Liver (tissue), 9 donors: ENCODE data around the gene HHLA2. TPM values are rescaled to one million over a fixed set of nuclear protein-coding genes. Genes with fewer than 3 reads are reported as not detected.

Source experiments
- DNase-seq: peaks from one replicate; pipeline ENCODE4 v3.0.0-alpha.2; 2017; ENCODE audit warnings: low spot score
- H3K27ac ChIP-seq, 2 donors: one replicate each; pipeline ENCODE4 v1.7.0; 2013; ENCODE audit warnings: inconsistent platforms in 2 of 2, low read length in 2 of 2, control low read depth in 1 of 2, low read depth in 1 of 2, mild to moderate bottlenecking in 1 of 2
- H3K27me3 ChIP-seq, 4 donors: one replicate each; pipeline versions ENCODE4 v1.6.1 to v1.7.0; 2013; ENCODE audit warnings: low read length in 3 of 4, inconsistent platforms in 1 of 4, mild to moderate bottlenecking in 1 of 4, moderate library complexity in 1 of 4; ENCODE audit not compliant: control insufficient read depth in 4 of 4, insufficient read depth in 4 of 4
- H3K36me3 ChIP-seq, 4 donors: one replicate each; pipeline versions ENCODE4 v1.6.1 to v1.7.0; 2013; ENCODE audit warnings: low read length in 3 of 4, mild to moderate bottlenecking in 3 of 4, low read depth in 1 of 4, moderate library complexity in 1 of 4; ENCODE audit not compliant: control insufficient read depth in 4 of 4, insufficient read depth in 3 of 4
- H3K4me1 ChIP-seq, 4 donors: one replicate each; pipeline versions ENCODE4 v1.6.1 to v1.7.0; 2013; ENCODE audit warnings: low read length in 3 of 4, mild to moderate bottlenecking in 3 of 4, moderate library complexity in 1 of 4; ENCODE audit not compliant: control insufficient read depth in 4 of 4, insufficient read depth in 4 of 4
- H3K4me3 ChIP-seq, 3 donors: one replicate each; pipeline versions ENCODE4 v1.6.1 to v1.7.0; 2013; ENCODE audit warnings: low read length in 3 of 3, control low read depth in 1 of 3, low read depth in 1 of 3, mild to moderate bottlenecking in 1 of 3
- H3K9ac ChIP-seq, 2 donors: one replicate each; pipeline ENCODE4 v1.7.0; 2013; ENCODE audit warnings: low read length in 2 of 2, mild to moderate bottlenecking in 2 of 2, moderate library complexity in 2 of 2, control low read depth in 1 of 2, low read depth in 1 of 2
- H3K9me3 ChIP-seq, 4 donors: one replicate each; pipeline versions ENCODE4 v1.6.1 to v1.7.0; 2013; ENCODE audit warnings: low read length in 3 of 4; ENCODE audit not compliant: control insufficient read depth in 4 of 4
- CTCF ChIP-seq: fragments of 150-350 bp; IDR thresholded peaks from 2 replicates; pipeline ENCODE4 v1.5.1; 2017; ENCODE audit warnings: improper control_type of control experiment, low read depth, low read length; ENCODE audit not compliant: missing input control
- EGR1 ChIP-seq, 2 donors: IDR thresholded peaks; 2 replicates each; pipeline ENCODE4 v1.6.1; 2016 to 2018; ENCODE audit warnings: antibody characterized with exemption in 2 of 2, low read depth in 2 of 2
- FOXA1 ChIP-seq: IDR thresholded peaks from 2 replicates; pipeline ENCODE4 v1.6.1; 2016; ENCODE audit warnings: antibody characterized with exemption
- FOXA2 ChIP-seq: IDR thresholded peaks from 2 replicates; pipeline ENCODE4 v1.6.1; 2016; ENCODE audit warnings: antibody characterized with exemption
- GABPA ChIP-seq, 2 donors: IDR thresholded peaks in 1 of 2; conservative IDR thresholded peaks in 1 of 2; 2 replicates each; pipeline ENCODE4 v1.6.1; 2016; ENCODE audit warnings: antibody characterized with exemption in 2 of 2, mild to moderate bottlenecking in 1 of 2, moderate library complexity in 1 of 2
- HNF4A ChIP-seq, 2 donors: conservative IDR thresholded peaks; 2 replicates each; pipeline ENCODE4 v1.6.1; 2016; ENCODE audit warnings: antibody characterized with exemption in 2 of 2, mild to moderate bottlenecking in 2 of 2
- HNF4G ChIP-seq: IDR thresholded peaks from 2 replicates; pipeline ENCODE4 v1.6.1; 2016; ENCODE audit warnings: antibody characterized with exemption
- JUND ChIP-seq, 2 donors: IDR thresholded peaks; 2 replicates each; pipeline ENCODE4 v1.6.1; 2016; ENCODE audit warnings: antibody characterized with exemption in 2 of 2
- NR2F2 ChIP-seq: IDR thresholded peaks from 2 replicates; pipeline ENCODE4 v1.6.1; 2016; ENCODE audit warnings: antibody characterized with exemption
- RAD21 ChIP-seq, 2 donors: IDR thresholded peaks; 2 replicates each; pipeline ENCODE4 v1.6.1; 2016; ENCODE audit warnings: antibody characterized with exemption in 2 of 2, mild to moderate bottlenecking in 2 of 2
- RXRA ChIP-seq, 2 donors: IDR thresholded peaks; 2 replicates each; pipeline ENCODE4 v1.6.1; 2017 to 2018; ENCODE audit warnings: antibody characterized with exemption in 2 of 2, mild to moderate bottlenecking in 1 of 2
- SP1 ChIP-seq: IDR thresholded peaks from 2 replicates; pipeline ENCODE4 v1.6.1; 2018; ENCODE audit warnings: antibody characterized with exemption, mild to moderate bottlenecking
- TAF1 ChIP-seq: conservative IDR thresholded peaks from 2 replicates; pipeline ENCODE4 v1.6.1; 2016; ENCODE audit warnings: antibody characterized with exemption, mild to moderate bottlenecking
- YY1 ChIP-seq: IDR thresholded peaks from 2 replicates; pipeline ENCODE4 v1.6.1; 2016; ENCODE audit warnings: antibody characterized with exemption, mild to moderate bottlenecking
- WGBS: extraction: QIAGEN DNeasy Blood & Tissue Kit; methylation state at CpG from one replicate; pipeline ENCODE4 v1.1.7; 2013; 5-methylcytosine and 5-hydroxymethylcytosine counted together
- polyA plus RNA-seq, 2 donors: library from polyadenylated mRNA; stranded (reverse) in 1 of 2; unstranded in 1 of 2; fragments of 200-250 nt in 1 of 2; fragments of >200 nt in 1 of 2; fragmentation: Nextera tagmentation in 1 of 2; extraction: Ambion mirVana in 1 of 2; gene quantifications; one replicate each; pipeline versions ENCODE4 v1.2.1 to v1.2.3, GENCODE V29; 2013 to 2015
- total RNA-seq, 2 donors: library from RNA; depleted of rRNA; stranded (reverse); fragments of >200 nt; gene quantifications; one replicate each; pipeline ENCODE4 v1.2.3, GENCODE V29; 2014
- TF ChIP-seq, protein P1 (sequence below): IDR thresholded peaks from 2 replicates; pipeline ENCODE4 v1.6.1; 2016; ENCODE audit warnings: antibody characterized with exemption
- TF ChIP-seq, protein P2 (sequence below): IDR thresholded peaks from 2 replicates; pipeline ENCODE4 v1.6.1; 2016; ENCODE audit warnings: antibody characterized with exemption, mild to moderate bottlenecking
- TF ChIP-seq, protein P3 (sequence below): IDR thresholded peaks from 2 replicates; pipeline ENCODE4 v1.6.1; 2016; ENCODE audit warnings: antibody characterized with exemption
- TF ChIP-seq, protein P4 (sequence below): IDR thresholded peaks from 2 replicates; pipeline ENCODE4 v1.6.1; 2016; ENCODE audit warnings: antibody characterized with exemption
- donor health status: healthy.
- donor health status: healthy.
- donor health status: healthy.
- donor health status: healthy.
- donor health status: healthy.

Gene HHLA2
- total and polyA plus RNA-seq, 4 donors = 0.07 to 0.14 TPM; not detected in 2

DNA sequence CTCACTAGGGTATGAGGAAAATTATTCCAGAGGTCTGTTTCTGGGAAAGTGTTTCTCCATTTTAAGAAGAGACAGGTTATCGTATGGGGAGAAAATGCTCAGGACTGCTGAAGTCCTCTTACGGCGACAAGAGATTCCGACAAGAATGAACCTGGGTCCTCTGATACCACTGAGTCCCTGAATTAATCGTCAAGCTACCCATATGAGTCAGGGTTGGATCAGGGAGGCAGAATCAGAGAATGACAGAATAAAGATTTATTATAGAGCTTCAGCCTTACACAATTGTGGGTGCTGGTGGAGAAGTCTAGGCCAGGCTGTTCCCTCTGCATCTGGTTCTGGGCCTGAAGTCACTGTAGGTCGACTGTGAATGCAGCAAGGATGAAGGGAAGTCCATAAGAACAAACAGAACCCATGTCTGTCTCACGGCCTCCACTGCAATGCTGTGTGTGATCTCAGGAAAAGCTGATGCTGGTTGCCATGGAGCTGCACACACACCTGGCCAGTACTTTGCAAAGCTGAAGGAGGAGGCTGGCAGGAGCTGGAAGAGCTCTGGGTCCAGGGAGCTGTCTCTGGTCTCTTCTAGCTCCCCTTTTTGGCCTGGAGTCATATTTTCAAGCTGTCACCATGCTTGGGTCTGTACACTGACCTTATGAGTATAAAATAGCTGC, 83.9 kb downstream of the HHLA2 start:
- WGBS = 90% methylated on average over 7 of the region's 7 CpGs

More for the DNA sequence above, 83.9 kb downstream of the HHLA2 start:
- DNase-seq = no peak
- Histone ChIP-seq H3K4me3 (no peak overlapping the region), H3K27ac (no peak overlapping the region), H3K27me3 (no peaks in the 10 kb centered on the region), H3K9ac (no peak overlapping the region), H3K9me3 (no peaks in the 10 kb centered on the region), H3K4me1 (no peaks in the 10 kb centered on the region), H3K36me3 (no peaks in the 10 kb centered on the region)
- TF ChIP-seq EGR1 (IDR thresholded peaks at IDR 0.05; ENCODE audit: low read depth in 2 of 2) (no peak), TAF1 (no peak), CTCF (no peak), RAD21 (IDR thresholded peaks at IDR 0.05) (no peak), NR2F2 (no peak), HNF4A (conservative IDR thresholded peaks at IDR 0.05) (no peak), HNF4G (no peak), GABPA (IDR thresholded peaks at IDR 0.05 in 1 of 2, conservative IDR thresholded peaks at IDR 0.05 in 1 of 2) (no peak), YY1 (no peak), FOXA2 (no peak), JUND (IDR thresholded peaks at IDR 0.05) (no peak), RXRA (IDR thresholded peaks at IDR 0.05) (no peak), FOXA1 (no peak), SP1 (no peak)
- TF ChIP-seq, protein P1, sequence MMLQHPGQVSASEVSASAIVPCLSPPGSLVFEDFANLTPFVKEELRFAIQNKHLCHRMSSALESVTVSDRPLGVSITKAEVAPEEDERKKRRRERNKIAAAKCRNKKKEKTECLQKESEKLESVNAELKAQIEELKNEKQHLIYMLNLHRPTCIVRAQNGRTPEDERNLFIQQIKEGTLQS = no peak
- TF ChIP-seq, protein P2, sequence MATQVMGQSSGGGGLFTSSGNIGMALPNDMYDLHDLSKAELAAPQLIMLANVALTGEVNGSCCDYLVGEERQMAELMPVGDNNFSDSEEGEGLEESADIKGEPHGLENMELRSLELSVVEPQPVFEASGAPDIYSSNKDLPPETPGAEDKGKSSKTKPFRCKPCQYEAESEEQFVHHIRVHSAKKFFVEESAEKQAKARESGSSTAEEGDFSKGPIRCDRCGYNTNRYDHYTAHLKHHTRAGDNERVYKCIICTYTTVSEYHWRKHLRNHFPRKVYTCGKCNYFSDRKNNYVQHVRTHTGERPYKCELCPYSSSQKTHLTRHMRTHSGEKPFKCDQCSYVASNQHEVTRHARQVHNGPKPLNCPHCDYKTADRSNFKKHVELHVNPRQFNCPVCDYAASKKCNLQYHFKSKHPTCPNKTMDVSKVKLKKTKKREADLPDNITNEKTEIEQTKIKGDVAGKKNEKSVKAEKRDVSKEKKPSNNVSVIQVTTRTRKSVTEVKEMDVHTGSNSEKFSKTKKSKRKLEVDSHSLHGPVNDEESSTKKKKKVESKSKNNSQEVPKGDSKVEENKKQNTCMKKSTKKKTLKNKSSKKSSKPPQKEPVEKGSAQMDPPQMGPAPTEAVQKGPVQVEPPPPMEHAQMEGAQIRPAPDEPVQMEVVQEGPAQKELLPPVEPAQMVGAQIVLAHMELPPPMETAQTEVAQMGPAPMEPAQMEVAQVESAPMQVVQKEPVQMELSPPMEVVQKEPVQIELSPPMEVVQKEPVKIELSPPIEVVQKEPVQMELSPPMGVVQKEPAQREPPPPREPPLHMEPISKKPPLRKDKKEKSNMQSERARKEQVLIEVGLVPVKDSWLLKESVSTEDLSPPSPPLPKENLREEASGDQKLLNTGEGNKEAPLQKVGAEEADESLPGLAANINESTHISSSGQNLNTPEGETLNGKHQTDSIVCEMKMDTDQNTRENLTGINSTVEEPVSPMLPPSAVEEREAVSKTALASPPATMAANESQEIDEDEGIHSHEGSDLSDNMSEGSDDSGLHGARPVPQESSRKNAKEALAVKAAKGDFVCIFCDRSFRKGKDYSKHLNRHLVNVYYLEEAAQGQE = no peak
- TF ChIP-seq, protein P3, sequence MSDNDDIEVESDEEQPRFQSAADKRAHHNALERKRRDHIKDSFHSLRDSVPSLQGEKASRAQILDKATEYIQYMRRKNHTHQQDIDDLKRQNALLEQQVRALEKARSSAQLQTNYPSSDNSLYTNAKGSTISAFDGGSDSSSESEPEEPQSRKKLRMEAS = no peak
- TF ChIP-seq, protein P4, sequence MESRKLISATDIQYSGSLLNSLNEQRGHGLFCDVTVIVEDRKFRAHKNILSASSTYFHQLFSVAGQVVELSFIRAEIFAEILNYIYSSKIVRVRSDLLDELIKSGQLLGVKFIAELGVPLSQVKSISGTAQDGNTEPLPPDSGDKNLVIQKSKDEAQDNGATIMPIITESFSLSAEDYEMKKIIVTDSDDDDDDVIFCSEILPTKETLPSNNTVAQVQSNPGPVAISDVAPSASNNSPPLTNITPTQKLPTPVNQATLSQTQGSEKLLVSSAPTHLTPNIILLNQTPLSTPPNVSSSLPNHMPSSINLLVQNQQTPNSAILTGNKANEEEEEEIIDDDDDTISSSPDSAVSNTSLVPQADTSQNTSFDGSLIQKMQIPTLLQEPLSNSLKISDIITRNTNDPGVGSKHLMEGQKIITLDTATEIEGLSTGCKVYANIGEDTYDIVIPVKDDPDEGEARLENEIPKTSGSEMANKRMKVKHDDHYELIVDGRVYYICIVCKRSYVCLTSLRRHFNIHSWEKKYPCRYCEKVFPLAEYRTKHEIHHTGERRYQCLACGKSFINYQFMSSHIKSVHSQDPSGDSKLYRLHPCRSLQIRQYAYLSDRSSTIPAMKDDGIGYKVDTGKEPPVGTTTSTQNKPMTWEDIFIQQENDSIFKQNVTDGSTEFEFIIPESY = no peak
